Brain microvascular endothelial cell (primary cell): ENCODE results near the gene LMNB1.

ENCODE experiments used
- DNase-seq: peaks from one replicate; pipeline ENCODE4 v3.0.0-alpha.2; 2020
- H3K27ac ChIP-seq: fragments of 250-450 bp; sonication (Bioruptor Pico); 2 replicates; pipeline ENCODE4 v1.5.1; 2020; ENCODE audit warnings: mild to moderate bottlenecking, moderate library complexity
- H3K27me3 ChIP-seq: fragments of 250-450 bp; sonication (Bioruptor Pico); replicated peaks from 2 replicates; pipeline ENCODE4 v1.5.1; 2020; ENCODE audit warnings: mild to moderate bottlenecking
- H3K36me3 ChIP-seq: fragments of 250-450 bp; sonication (Bioruptor Pico); replicated peaks from 2 replicates; pipeline ENCODE4 v1.5.1; 2020; ENCODE audit warnings: mild to moderate bottlenecking
- H3K4me3 ChIP-seq: 2 replicates; pipeline ENCODE4 v1.5.1; 2011; ENCODE audit warnings: low read depth, mild to moderate bottlenecking, control low read depth, low read length, moderate library complexity
- CTCF ChIP-seq: IDR thresholded peaks from 2 replicates; pipeline ENCODE4 v1.5.1; 2011; ENCODE audit warnings: low read depth, mild to moderate bottlenecking, moderate library complexity, low read length, control low read depth, inconsistent platforms; ENCODE audit errors: missing control alignments
- in situ Hi-C: cut with HindIII; loops from 2 replicates; pipeline ENCODE4 v1.10.0; 2017; ENCODE audit warnings: low sequenced_read_pairs, low pct_ligation_motif_present

LMNB1 gene

DNA sequence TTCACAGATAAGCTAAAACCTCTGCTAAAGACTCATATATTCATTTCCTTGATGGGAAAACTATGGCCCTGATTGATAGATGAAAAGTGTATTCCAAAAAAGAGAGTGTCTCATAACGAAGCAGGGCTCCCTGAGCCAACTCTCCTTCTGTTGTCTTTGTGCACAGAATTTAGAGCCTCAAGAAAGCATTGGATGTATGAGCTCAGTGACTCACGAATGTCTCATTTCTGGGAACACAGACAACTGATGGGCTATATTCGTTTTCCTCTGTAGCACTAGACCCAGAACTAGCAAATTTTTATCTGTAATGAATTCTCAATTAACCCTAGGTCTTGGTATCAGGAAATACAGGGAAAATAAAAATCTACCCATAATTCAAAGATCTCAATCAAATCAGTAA, 88.4 kb downstream of the LMNB1 start:
- DNase-seq: peak; percentile 76
- in situ Hi-C loops: no loop called here
- Histone ChIP-seq H3K4me3 (no peak overlapping the region), H3K36me3 (no peaks in the 10 kb centered on the region), H3K27ac (no peak overlapping the region), H3K27me3 (no peaks in the 10 kb centered on the region)
- no peak for TF ChIP-seq CTCF

DNA sequence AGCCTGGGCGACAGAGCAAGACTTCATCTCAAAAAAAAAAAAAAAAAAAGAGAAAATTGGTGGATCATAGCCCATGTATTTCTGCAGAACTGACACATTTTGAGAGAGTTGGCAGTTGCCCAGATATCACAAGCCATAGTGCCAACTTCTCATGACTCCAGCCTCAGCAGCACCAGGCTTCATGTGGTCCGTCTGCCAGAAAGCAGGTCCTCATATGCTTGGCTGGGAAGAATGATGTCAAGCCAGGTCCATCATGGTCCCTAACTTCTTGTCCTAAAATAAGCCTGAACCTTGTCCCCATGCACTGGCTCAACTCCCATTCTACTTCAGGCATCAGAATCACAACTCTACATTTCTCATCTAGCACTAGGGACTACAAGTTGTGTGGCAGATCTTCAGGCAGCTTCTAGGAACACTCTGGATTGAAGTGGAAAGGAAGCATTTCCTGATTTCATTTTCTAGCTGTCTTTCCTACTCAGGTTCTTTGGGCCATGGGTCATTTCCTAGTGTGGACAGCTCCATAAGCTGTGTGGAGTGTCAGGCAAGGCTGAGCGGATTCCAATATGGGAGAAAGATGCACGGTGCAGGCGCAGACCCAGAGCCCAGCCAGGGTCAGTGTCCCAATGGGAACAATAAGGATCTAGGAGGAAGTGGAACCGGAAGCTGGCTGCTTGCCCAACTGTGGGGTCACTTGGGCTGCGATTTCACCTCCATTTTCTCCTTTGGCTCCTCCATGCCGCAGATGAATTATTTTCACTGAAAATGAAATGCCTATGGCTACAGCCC, 90.1 kb downstream of the LMNB1 start:
- no peak for DNase-seq
- TF ChIP-seq CTCF: no peak
- in situ Hi-C loops: no loop called here
- H3K27ac ChIP-seq: no peak overlapping the region
- H3K4me3 ChIP-seq: no peak overlapping the region
- H3K27me3 ChIP-seq: no peaks in the 10 kb centered on the region
- no peaks in the 10 kb centered on the region for H3K36me3 ChIP-seq

DNA sequence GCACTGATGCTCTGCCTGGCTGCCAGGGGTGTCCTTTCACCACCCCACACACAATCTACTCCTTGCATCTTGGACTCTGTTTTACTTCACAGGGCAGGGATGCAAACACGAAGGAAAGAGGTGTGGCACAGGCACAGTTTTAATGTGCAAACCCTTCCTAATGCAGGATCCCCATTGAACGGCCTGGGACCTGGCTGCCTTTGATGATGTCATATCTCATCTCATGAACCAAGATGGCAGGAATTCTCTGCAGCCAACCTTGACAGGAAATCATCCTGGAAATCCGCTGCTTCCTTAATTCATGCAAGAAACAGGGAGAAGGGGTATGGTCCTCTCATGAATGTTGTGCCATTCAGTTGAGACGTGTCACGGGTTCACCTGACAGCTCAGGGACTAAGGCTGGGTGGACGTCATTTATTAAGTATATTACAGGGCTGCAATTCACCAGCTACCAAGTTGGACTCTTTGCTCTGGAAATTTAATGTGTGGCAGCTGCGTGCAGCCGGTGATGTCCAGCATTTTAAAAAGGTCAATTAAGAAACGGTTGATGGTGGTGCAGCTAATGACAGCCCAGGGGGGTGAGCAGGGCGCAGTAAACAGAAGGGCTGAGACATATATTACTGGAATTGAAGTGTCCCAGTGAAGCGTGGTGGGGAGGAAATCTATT, 91.5 kb downstream of the LMNB1 start:
- Histone ChIP-seq H3K27ac (no peak overlapping the region), H3K4me3 (no peak overlapping the region), H3K27me3 (no peaks in the 10 kb centered on the region), H3K36me3 (no peaks in the 10 kb centered on the region)
- no peak for DNase-seq
- TF ChIP-seq CTCF: no peak
- in situ Hi-C loops: no loop called here

DNA sequence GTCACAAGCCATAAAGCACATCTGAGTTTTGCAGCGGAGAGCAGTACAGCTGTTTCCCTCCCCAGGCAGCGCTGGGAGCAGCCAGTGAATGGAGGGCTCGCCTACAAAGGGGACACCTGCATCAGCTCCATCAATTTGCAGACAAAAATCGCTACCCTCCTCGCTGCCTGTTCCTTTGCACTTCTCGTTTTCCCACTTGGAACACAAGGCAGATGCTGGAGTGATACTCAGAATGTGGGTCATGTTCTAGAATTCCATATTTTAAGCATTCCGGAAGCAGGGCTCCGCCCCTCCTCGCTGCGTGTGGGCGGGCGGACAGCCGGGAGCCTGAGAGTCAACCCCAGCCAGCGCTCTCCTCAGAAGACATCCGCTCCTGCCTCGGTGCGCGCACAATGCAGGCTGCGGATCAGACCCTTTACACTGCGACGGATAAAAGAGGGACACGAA, 92.1 kb downstream of the LMNB1 start:
- TF ChIP-seq CTCF: no peak
- Histone ChIP-seq H3K27me3 (no peaks in the 10 kb centered on the region), H3K4me3 (peak overlapping the region; percentile 33), H3K36me3 (no peaks in the 10 kb centered on the region), H3K27ac (no peak overlapping the region)
- in situ Hi-C loops: no loop called here
- DNase-seq: peak; percentile 40

GRCh38 chr5:126871441-126871840, 94.5 kb downstream of the LMNB1 start:
- no peak overlapping the region for H3K27ac ChIP-seq
- no peak overlapping the region for H3K4me3 ChIP-seq
- TF ChIP-seq CTCF: no peak
- H3K36me3 ChIP-seq: no peaks in the 10 kb centered on the region
- H3K27me3 ChIP-seq: no peaks in the 10 kb centered on the region
- in situ Hi-C loops: no loop called here
- DNase-seq: no peak
